Esophagus muscularis mucosa (tissue), 4 donors: ENCODE results near the gene PKD2L1. TPM values are rescaled to one million over a fixed set of nuclear protein-coding genes. Genes with fewer than 3 reads are reported as not detected.

Experiments
- DNase-seq: peaks from one replicate; pipeline ENCODE4 v3.0.0-alpha.2; 2017; ENCODE audit errors: extremely low spot score
- H3K27ac ChIP-seq, 4 donors: fragments of 200-600 bp; sonication (generic); replicated peaks in 1 of 4; 1 replicate in 3 of 4; 2 replicates in 1 of 4; pipeline ENCODE4 v1.5.1; 2016 to 2019; ENCODE audit warnings: mild to moderate bottlenecking in 1 of 4
- H3K27me3 ChIP-seq, 4 donors: fragments of 200-600 bp; sonication (generic); one replicate each; pipeline versions ENCODE4 v1.5.1 to v1.6.0; 2016 to 2019
- H3K36me3 ChIP-seq, 4 donors: fragments of 200-600 bp; sonication (generic); one replicate each; pipeline ENCODE4 v1.5.1; 2016 to 2019
- H3K4me1 ChIP-seq, 4 donors: fragments of 200-600 bp; sonication (generic); one replicate each; pipeline ENCODE4 v1.5.1; 2016 to 2019
- H3K4me3 ChIP-seq, 4 donors: fragments of 200-600 bp; sonication (generic); 1 replicate in 2 of 4; 2 replicates in 2 of 4; pipeline ENCODE4 v1.5.1; 2016 to 2019; ENCODE audit warnings: mild to moderate bottlenecking in 4 of 4, moderate library complexity in 1 of 4
- H3K9me3 ChIP-seq, 4 donors: fragments of 200-600 bp; sonication (generic); 1 replicate in 3 of 4; 2 replicates in 1 of 4; pipeline ENCODE4 v1.5.1; 2016 to 2019
- CTCF ChIP-seq, 3 experiments: fragments of 200-600 bp in 2 of 3; fragments of 450-650 bp in 1 of 3; sonication (generic) in 2 of 3; IDR thresholded peaks; one replicate each; pipeline ENCODE4 v1.5.1; 2017 to 2019; ENCODE audit warnings: antibody characterized with exemption in 3 of 3, mild to moderate bottlenecking in 2 of 3, moderate library complexity in 1 of 3
- EP300 ChIP-seq: sonication (generic); formaldehyde crosslinking; IDR thresholded peaks from one replicate; pipeline ENCODE4 v1.6.1; 2017; ENCODE audit warnings: antibody characterized with exemption
- POLR2A ChIP-seq: fragments of 450-650 bp; IDR thresholded peaks from one replicate; pipeline ENCODE4 v1.6.1; 2017; ENCODE audit warnings: antibody characterized with exemption, moderate library complexity, mild to moderate bottlenecking, low read depth
- POLR2AphosphoS5 ChIP-seq, 2 donors: sonication (generic); formaldehyde crosslinking; IDR thresholded peaks; one replicate each; pipeline ENCODE4 v1.6.1; 2017; ENCODE audit warnings: antibody characterized with exemption in 2 of 2
- WGBS: methylation state at CpG from one replicate; pipeline ENCODE4 v1.1.5; 2018; 5-methylcytosine and 5-hydroxymethylcytosine counted together
- intact Hi-C: fragments of 100-400 bp; cut with DNase I; formaldehyde crosslinking; loops from one replicate; pipeline ENCODE4 v1.15.1; 2023
- total RNA-seq, 4 donors: library from RNA; depleted of rRNA; stranded (reverse); fragments of >200 nt; gene quantifications; one replicate each; pipeline versions ENCODE4 v1.1.0 to v1.2.1, GENCODE V29; 2016

The PKD2L1 gene
- total RNA-seq, 4 donors from 2014 or later: not detected

GRCh38 chr10:100349087-100349486, 19.1 kb upstream of the PKD2L1 start:
- DNase-seq: no peak
- WGBS: 38% methylated on average over 2 of the region's 5 CpGs
- TF ChIP-seq CTCF (IDR thresholded peaks at IDR 0.05) (no peak), POLR2AphosphoS5 (IDR thresholded peaks at IDR 0.05) (no peak), EP300 (no peak), POLR2A (no peak)
- peaks cover 0 to 57% (median 14%) of the 10 kb centered on the region in 4 donors for H3K27me3 ChIP-seq
- H3K27ac ChIP-seq: no peak overlapping the region
- no peak overlapping the region for H3K4me3 ChIP-seq
- peaks cover 0 to 3% (median 0%) of the 10 kb centered on the region in 4 donors for H3K36me3 ChIP-seq
- intact Hi-C loops: no loop called here
- no peaks in the 10 kb centered on the region for H3K9me3 ChIP-seq
- H3K4me1 ChIP-seq: peaks cover 18 to 24% (median 22%) of the 10 kb centered on the region in 4 donors

GRCh38 chr10:100348389-100348927, 18.4 kb upstream of the PKD2L1 start:
- Histone ChIP-seq H3K27me3 (peaks cover 0 to 61% (median 14%) of the 10 kb centered on the region in 4 donors), H3K27ac (no peak overlapping the region), H3K4me1 (peaks cover 18 to 24% (median 22%) of the 10 kb centered on the region in 4 donors), H3K9me3 (no peaks in the 10 kb centered on the region), H3K36me3 (peaks cover 0 to 3% (median 0%) of the 10 kb centered on the region in 4 donors), H3K4me3 (peak overlapping the region in 2 of 4 donors; percentile 57 to 61)
- TF ChIP-seq CTCF (IDR thresholded peaks at IDR 0.05): no peak
- no peak for TF ChIP-seq POLR2A
- TF ChIP-seq EP300: no peak
- no peak for TF ChIP-seq POLR2AphosphoS5 (IDR thresholded peaks at IDR 0.05)
- no peak for DNase-seq
- WGBS: 77% methylated on average over 3 of the region's 3 CpGs
- intact Hi-C loops: no loop called here

GRCh38 chr10:100347568-100348195, 17.7 kb upstream of the PKD2L1 start:
- peak overlapping the region in 3 of 4 donors; percentile 20 to 65 (median 58) for H3K27ac ChIP-seq
- H3K4me3 ChIP-seq: peak overlapping the region; percentile 54 to 64 (median 59)
- DNase-seq: no peak
- H3K9me3 ChIP-seq: no peaks in the 10 kb centered on the region
- TF ChIP-seq POLR2A (no peak), POLR2AphosphoS5 (IDR thresholded peaks at IDR 0.05) (no peak), CTCF (IDR thresholded peaks at IDR 0.05) (no peak), EP300 (no peak)
- no peaks in the 10 kb centered on the region for H3K36me3 ChIP-seq
- peaks cover 0 to 61% (median 14%) of the 10 kb centered on the region in 4 donors for H3K27me3 ChIP-seq
- intact Hi-C loops: no loop called here
- WGBS: 16% methylated on average over 25 of the region's 32 CpGs
- H3K4me1 ChIP-seq: peaks cover 18 to 24% (median 22%) of the 10 kb centered on the region in 4 donors

GRCh38 chr10:100346765-100347567, 16.9 kb upstream of the PKD2L1 start, which contains the start of gene SCD:
TSS of gene SCD (plus strand) at chr10:100347233. CDS start at chr10:100347505, 272 bp downstream.
- peak; percentile 58 to 77 for TF ChIP-seq POLR2AphosphoS5 (IDR thresholded peaks at IDR 0.05)
- no peak for TF ChIP-seq CTCF (IDR thresholded peaks at IDR 0.05)
- no peak for TF ChIP-seq EP300
- peak; percentile 20 for TF ChIP-seq POLR2A
- peak within 1 kb of the TSS; percentile 13 to 65 (median 46) for H3K27ac ChIP-seq
- peak within 1 kb of the TSS; percentile 54 to 64 (median 59) for H3K4me3 ChIP-seq
- no peak for DNase-seq
- WGBS: 0% methylated on average over 42 of the region's 73 CpGs
- H3K27me3 ChIP-seq: peaks cover 0 to 61% (median 14%) of the 10 kb centered on the region in 4 donors
- intact Hi-C loops: no loop called here
- H3K36me3 ChIP-seq: no peaks in the 10 kb centered on the region
- peaks cover 18 to 25% (median 23%) of the 10 kb centered on the region in 4 donors for H3K4me1 ChIP-seq
- no peaks in the 10 kb centered on the region for H3K9me3 ChIP-seq
